GM18909 (cell line): ENCODE measurements around the gene RHOG.

ENCODE experiments used
- ATAC-seq: cut with Tn5 transposase; IDR thresholded peaks from one replicate; pipeline ENCODE4 v1.9.1; 2021; ENCODE audit warnings: mild to moderate bottlenecking; ENCODE audit not compliant: unreplicated experiment, poor library complexity

Gene RHOG

GRCh38 chr11:3860375-3860774 is 19.6 kb upstream of the RHOG start:
- no peak for ATAC-seq

DNA sequence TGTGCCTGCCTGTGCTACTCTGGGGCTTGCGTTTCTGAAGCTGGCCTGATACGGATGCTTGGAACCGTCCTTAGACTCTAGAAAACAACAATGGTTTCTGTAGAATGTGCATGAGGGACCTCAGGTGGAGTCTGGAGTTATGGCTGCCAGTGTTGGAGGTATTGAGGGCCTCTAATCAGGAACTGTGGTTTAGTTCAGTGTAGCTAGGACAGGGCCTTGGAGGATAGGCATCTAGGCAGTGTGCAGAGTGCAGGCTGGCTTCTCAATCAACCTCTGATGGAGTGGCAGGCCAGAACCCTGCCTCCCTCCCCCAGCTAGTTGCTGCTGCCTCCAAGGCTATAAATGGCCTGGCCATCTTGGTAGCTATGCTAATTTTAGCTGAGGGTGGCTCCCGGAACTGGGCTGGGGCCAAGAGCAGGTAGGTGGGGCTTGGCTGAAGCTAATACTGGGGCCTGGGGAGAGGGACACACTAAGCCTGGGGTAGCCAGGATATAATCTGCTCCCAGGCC is 18.7 kb upstream of the RHOG start:
- peak; percentile 39 for ATAC-seq

GRCh38 chr11:3857628-3858027 is 16.9 kb upstream of the RHOG start:
- ATAC-seq = no peak

DNA sequence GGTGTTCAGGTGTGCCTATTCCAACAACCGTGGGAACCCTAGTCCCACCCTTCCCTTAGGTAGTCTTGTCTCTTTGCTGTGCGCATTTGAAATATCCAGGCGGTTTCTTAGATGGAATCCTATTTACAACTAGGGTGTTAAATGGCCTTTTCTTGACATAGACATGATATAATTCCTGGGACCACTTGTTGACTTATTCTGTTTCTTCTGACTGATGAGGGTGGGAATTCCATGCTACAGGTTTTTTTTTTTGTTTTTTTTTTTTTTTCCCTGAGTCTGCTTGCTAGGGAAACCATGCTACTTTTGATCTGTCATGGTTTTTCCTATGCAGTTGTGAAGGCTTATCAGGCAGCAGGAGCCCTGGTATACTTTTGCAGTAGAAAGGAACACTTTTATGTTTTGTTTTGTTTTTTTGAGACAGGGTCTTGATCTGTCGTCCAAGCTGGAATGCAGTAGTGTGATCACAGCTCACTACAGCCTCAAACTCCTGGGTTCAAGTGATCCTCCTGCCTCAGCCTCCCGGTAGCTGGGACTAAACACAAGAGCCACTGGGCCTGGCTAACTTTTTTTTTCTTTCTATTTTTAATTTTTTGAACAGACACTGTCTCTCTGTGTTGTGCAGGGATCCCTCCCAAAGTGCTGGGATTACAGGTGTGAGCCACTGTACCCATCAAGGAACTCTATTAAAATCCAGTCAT is 16.2 kb upstream of the RHOG start:
- no peak for ATAC-seq

GRCh38 chr11:3855808-3856491 is 15.2 kb upstream of the RHOG start:
- ATAC-seq = peak; percentile 22

DNA sequence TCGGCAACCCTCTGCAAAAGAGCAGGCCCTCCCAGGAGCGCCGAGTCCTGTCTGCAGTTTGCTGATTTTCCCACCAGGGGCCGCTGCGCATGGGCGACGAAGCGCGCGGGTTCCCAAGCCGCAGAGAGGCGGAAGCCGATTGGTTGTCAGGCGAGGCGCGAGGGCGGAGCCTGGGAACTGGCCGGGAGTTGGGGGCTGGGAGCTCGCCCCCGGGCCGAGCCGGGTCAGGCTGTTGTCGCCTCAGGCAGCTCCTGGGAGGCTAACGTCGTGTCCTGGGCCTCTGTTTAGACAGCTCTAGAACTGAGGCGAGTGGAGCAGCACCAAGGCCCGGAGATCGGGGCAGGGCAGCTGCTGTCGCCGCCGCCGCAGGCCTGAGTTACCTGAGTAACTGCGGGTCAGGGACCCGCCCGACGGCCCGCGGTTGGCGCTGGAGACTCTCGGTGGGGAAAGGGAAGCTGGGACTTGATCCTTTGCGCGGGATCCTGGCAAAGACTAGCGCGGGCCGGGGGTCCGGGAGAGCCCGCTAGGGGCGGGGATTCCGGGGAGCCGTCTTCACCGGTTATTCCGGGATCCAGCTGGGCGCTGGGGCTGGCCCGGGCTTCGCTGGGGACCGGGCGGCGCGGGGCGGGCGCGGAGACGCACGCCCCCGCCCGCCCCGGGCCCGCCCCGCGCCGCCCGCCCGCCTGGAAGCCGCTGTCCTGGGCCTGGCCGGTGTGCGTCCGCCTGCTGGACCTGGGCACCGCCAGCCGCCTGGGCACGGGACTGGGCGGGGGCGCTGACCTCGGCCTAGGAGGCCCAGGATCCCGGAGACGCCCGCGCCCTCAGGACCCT is 14.4 kb upstream of the RHOG start, which contains the start of gene STIM1:
Gene STIM1, plus strand, starts transcription at position 688 of the 831 bp plus-strand sequence. CDS start 607 bp downstream, outside the sequence.
- peak; percentile 58 for ATAC-seq

- no peak for ATAC-seq
Observed at GRCh38 chr11:3854660-3854976, 13.9 kb upstream of the RHOG start.

DNA sequence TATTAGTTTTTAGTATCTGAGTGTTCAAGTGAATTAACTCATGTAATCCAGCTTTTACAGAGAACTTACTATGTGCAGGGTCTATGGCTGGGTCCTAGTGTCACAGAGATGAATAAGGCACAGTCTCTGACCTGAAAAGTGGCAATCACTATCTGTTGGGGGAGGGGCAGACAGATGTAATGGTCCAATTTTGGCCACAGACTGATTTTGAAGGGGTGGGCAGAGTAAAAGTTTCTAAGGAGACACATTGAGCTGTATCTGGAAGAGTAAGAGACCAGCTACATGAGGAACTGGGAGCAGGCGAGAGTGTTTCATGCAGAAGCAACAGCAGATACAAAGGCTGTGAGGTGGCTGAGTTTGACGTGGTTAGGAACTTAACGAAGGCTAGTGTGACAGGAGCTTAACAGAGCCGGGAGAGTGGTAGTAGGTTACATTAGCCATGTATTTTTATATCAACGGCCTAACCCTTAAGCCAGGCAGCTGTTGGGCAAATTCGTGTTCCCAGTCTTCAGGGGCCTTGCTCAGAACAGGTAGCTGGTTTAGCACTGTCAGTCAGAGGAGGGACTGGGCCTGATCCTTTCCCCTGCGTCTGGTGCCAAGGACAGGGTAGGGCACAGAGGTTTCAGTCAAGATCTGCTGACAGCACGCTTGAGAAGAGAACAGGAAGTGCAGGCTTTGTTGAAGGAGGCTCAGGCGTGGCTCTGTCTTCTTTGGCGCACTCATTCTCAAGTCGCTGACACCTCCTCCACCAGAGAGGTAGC is 13.3 kb upstream of the RHOG start:
- ATAC-seq = peak; percentile 50

DNA sequence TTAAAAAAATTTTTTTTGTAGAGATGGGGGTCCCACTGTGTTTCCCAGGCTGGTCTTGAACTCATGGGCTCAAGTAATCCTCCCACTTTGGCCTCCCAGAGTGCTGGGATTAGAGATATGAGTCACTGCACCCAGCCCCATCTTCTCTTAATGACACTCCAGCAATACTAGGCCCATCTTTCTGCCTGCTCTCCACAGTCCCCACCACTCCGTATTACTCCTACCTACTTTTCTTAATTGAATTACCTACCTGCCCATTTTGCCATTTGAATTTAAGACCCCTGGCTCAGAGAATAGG is 12.7 kb upstream of the RHOG start:
- no peak for ATAC-seq

- peak; percentile 54 for ATAC-seq
Observed at GRCh38 chr11:3849297-3849874, 8.6 kb upstream of the RHOG start.

- no peak for ATAC-seq
Observed at GRCh38 chr11:3845670-3846069, 4.9 kb upstream of the RHOG start.

GRCh38 chr11:3845246-3845645 is 4.5 kb upstream of the RHOG start:
- no peak for ATAC-seq

GRCh38 chr11:3843326-3843725 is 2.6 kb upstream of the RHOG start:
- no peak for ATAC-seq

DNA sequence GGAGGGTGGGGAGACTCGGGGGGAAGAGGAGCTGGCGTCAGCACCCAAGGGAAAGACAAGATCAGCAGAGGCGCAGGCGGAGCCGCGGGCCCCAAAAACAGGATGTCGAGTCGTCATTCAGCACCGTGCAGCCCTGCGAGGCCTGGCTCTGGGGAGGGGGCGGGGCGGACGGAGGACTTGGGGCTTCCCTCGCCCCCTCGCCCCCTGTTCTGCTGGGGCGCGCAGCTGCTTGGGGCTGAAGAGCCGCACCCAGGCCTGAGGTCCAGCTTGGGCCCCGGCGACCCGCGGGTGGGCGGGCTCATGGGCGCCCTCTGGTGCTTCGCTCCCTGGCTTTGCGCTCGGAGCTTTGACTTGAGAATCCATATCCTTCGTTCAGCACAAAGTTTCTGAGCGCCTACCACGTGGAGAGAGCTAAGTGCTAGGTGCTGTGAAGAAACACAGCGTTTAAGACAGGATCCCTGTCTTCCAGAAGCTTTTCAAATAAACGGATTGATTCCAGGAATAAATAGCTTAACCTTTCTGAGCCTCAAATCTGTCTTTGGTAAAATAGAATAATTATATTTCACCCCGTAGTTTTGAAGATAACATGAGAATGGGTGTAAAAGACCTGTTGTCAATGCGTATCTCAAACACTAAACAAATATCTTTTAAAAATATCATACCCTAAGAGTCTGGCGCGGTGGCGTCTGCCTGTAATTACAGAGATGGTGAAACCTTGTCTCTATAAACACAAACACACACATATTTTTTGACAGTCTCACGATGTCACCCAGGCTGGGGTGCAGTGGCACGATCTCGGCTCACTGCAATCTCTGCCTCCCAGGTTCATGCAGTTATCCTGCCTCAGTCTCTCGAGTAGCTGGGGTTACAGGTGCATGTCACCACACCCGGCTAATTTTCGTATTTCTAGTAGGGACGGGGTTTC is 929 bp upstream of the RHOG start:
- ATAC-seq = peak; percentile 54

GRCh38 chr11:3840004-3840869 is 522 bp downstream of the RHOG start:
- ATAC-seq = peak; percentile 2

GRCh38 chr11:3838504-3838903 is 2.3 kb downstream of the RHOG start:
- ATAC-seq = no peak

- ATAC-seq = no peak
Observed at GRCh38 chr11:3837793-3838192, 3.0 kb downstream of the RHOG start.

GRCh38 chr11:3836903-3837302 is 3.9 kb downstream of the RHOG start:
- no peak for ATAC-seq
